Measurements from ENCODE around the gene RBM24.
"Not testable (repeated sequence)": the region's sequence is repeated elsewhere in the genome, so short reads cannot be mapped to it uniquely, and the experiment has no call there.

RBM24 gene

GRCh38 chr6:17291778-17292177, 10.6 kb downstream of the RBM24 start:
- no peak for DNase-seq (ENCODE audit: low read depth)

GRCh38 chr6:17292600-17293133, 11.5 kb downstream of the RBM24 start:
- DNase-seq (ENCODE audit: low read depth) = no peak

- no peak for DNase-seq (ENCODE audit: low read depth)
Measured at GRCh38 chr6:17293395-17293794, 12.2 kb downstream of the RBM24 start.

- no peak for DNase-seq (ENCODE audit: low read depth)
Measured at GRCh38 chr6:17297271-17298080, 16.3 kb downstream of the RBM24 start.

GRCh38 chr6:17298257-17298656, 17.1 kb downstream of the RBM24 start:
- DNase-seq (ENCODE audit: low read depth) = no peak

- no peak for DNase-seq (ENCODE audit: low read depth)
Measured at GRCh38 chr6:17299222-17299621, 18.1 kb downstream of the RBM24 start.

- DNase-seq (ENCODE audit: low read depth) = no peak
Measured at GRCh38 chr6:17299750-17300149, 18.6 kb downstream of the RBM24 start.

- no peak for DNase-seq (ENCODE audit: low read depth)
Measured at GRCh38 chr6:17300637-17301036, 19.5 kb downstream of the RBM24 start.

GRCh38 chr6:17303444-17303843, 22.3 kb downstream of the RBM24 start:
- DNase-seq (ENCODE audit: low read depth) = no peak

GRCh38 chr6:17305219-17306001, 24.2 kb downstream of the RBM24 start:
- no peak for DNase-seq (ENCODE audit: low read depth)

GRCh38 chr6:17311595-17312311, 30.6 kb downstream of the RBM24 start:
- DNase-seq (ENCODE audit: low read depth) = no peak

GRCh38 chr6:17313238-17313637, 32.1 kb downstream of the RBM24 start:
- not testable (repeated sequence) for DNase-seq (ENCODE audit: low read depth)

GRCh38 chr6:17313971-17314370, 32.8 kb downstream of the RBM24 start:
- no peak for DNase-seq (ENCODE audit: low read depth)

GRCh38 chr6:17315262-17315661, 34.1 kb downstream of the RBM24 start:
- no peak for DNase-seq (ENCODE audit: low read depth)

- no peak for DNase-seq (ENCODE audit: low read depth)
Measured at GRCh38 chr6:17318435-17319165, 37.4 kb downstream of the RBM24 start.

- not testable (repeated sequence) for DNase-seq (ENCODE audit: low read depth)
Measured at GRCh38 chr6:17320266-17320665, 39.1 kb downstream of the RBM24 start.

- DNase-seq (ENCODE audit: low read depth) = no peak
Measured at GRCh38 chr6:17331238-17331637, 50.1 kb downstream of the RBM24 start.

GRCh38 chr6:17334265-17334664, 53.1 kb downstream of the RBM24 start:
- peak; percentile 24 for DNase-seq (ENCODE audit: low read depth)

GRCh38 chr6:17336425-17336824, 55.3 kb downstream of the RBM24 start:
- no peak for DNase-seq (ENCODE audit: low read depth)

GRCh38 chr6:17339308-17339670, 58.1 kb downstream of the RBM24 start:
- no peak for DNase-seq (ENCODE audit: low read depth)

- no peak for DNase-seq (ENCODE audit: low read depth)
Measured at GRCh38 chr6:17341117-17341805, 60.1 kb downstream of the RBM24 start.
